UCSD-AML1 (cell line): ENCODE data around the gene LHX4.

ENCODE experiments used
- DNase-seq: peaks from one replicate; lab custom pipeline; 2025; ENCODE audit not compliant: unreplicated experiment; lab: John Stamatoyannopoulos, UW

Gene LHX4

DNA sequence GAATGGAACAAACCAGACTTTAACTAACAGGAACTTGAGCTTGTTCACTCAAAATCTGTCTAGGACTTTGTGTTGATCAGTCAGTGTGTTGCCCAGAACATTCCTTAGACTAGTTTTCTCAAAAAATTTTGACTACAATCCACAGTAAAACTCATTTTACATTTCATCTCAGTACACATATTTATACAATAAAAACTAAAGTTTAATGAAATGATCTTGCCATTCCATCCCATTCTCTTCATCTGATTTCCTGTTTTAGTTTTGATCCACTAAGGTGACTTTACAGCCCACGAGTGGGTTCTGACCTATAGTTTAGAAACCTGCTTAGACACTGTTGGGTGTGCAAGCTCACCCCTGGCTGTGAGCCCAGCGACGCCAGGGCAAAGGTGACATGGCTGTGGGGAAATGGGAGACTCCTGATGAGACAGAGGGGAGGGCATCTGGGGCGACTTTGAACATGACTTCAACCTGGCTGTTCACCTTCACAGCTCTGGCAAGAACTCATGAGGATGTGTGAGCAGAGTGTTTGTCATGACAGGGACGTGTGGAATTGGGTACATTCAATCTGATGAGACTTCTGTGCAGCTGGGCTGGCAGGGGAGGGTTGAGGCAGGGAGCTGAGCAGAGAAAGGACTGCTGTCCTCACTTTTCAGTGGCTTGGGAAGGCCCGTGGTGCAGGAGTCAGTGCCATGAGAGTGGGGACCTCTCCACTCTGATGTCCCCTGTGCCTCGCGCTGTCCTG, 40.6 kb downstream of the LHX4 start:
- no peak for DNase-seq

DNA sequence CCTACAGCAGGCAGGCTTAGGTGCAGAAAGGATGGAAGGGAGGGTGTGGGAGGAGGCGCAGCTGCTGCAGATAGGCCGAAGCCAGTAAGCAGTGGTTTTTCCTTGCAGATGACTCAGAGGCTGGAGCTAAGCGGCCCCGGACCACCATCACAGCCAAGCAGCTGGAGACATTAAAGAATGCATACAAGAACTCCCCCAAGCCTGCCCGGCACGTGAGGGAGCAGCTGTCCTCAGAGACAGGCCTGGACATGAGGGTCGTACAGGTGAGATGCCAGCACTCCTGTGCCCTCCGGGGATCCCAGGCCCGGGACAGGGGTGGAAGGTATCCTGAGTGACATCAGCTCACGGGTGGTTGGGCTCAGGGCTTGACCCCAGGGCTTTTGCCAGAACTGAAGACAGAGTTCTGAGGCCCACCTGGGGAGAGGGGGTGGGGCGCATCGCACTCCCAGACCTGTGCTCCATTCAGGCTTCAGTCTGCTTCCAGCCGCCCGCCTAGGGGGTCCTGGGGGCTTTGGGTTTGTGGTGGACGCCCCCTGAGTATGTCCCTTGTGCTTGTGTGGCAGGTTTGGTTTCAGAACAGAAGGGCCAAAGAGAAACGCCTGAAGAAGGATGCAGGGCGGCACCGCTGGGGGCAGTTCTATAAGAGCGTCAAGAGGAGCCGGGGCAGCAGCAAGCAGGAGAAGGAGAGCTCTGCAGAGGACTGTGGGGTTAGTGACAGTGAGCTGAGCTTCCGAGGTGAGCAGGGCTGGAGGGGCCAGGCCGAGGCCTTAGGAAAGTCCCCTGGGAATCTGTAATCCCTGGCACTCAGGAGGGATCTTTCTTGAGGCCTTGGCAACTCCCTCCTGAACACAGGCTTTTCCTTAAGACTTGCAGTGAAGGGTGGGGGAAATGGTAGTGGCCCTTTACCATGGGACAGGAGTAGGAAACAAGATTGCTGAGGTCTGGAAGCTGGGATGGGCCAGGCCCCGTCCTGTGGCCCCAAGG, 41.5 kb downstream of the LHX4 start:
- no peak for DNase-seq

DNA sequence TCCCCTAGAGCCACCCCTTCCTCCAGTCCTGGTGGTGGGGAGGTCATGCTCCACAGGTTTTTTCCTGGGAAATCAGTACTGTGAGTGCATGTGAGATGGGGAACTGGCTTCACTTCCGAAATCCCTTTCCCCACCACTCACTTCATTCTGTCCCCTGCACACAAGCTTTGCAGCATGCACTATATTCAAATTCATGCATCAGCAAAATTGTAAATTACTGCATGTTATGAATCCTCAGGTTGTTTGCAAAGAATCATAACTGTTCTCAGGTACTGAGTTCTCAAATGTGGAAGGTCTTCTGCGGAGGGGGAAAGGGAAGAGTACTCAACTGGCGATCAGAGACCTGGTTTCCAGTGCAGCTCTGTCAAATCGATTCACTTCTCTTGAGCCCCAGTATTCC, 42.3 kb downstream of the LHX4 start:
- DNase-seq, result no peak

DNA sequence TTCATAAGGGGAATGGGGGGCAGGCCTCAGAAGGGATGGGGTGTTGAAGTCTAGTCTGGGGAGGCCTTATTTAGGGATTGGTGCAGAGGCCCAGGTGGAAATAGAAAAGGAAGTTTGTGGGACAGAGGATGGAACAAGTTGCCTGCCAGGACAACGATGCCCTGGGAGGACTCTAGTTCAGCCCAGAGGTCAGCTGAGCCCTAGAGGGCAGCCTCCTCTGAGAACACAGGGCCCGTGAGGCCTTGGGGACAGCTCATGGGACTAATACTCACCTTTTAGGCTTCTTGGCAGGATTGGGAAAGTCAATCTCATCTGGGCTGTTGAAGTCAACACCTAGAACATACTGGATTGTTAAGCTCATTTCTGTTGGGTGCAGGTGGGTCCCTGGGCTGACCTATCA, 43.0 kb downstream of the LHX4 start:
- DNase-seq, result no peak

DNA sequence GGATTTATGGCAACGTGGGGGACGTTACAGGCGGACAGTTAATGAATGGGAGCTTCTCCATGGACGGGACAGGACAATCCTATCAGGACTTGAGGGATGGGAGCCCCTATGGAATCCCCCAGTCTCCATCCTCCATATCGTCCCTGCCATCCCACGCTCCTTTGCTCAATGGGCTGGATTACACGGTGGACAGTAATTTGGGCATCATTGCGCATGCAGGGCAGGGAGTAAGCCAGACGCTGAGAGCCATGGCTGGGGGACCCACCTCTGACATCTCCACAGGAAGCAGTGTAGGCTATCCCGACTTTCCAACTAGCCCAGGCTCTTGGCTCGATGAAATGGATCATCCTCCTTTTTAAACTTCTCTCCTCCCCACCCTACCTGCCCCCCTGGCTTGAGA, 44.2 kb downstream of the LHX4 start:
- no peak for DNase-seq

DNA sequence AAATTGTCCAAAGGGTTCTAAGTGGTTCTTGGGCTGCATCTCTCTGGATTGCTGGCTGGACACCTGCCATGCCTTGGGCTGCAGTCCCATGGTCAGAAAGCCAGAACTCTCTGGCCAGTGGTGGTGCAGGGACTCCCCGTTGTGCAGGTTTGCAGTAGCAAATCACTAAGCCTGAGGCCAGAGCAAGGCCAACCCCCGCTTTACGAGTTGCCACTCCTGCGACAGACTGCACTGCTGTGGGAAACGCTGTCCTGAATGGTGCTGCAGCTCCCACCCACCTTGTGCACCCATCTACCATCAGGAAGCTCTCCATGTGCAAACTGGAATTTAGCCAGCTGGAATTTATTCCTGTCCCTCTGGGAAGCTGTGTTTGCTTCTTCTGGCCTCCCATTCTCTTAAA, 45.7 kb downstream of the LHX4 start:
- DNase-seq, result no peak

DNA sequence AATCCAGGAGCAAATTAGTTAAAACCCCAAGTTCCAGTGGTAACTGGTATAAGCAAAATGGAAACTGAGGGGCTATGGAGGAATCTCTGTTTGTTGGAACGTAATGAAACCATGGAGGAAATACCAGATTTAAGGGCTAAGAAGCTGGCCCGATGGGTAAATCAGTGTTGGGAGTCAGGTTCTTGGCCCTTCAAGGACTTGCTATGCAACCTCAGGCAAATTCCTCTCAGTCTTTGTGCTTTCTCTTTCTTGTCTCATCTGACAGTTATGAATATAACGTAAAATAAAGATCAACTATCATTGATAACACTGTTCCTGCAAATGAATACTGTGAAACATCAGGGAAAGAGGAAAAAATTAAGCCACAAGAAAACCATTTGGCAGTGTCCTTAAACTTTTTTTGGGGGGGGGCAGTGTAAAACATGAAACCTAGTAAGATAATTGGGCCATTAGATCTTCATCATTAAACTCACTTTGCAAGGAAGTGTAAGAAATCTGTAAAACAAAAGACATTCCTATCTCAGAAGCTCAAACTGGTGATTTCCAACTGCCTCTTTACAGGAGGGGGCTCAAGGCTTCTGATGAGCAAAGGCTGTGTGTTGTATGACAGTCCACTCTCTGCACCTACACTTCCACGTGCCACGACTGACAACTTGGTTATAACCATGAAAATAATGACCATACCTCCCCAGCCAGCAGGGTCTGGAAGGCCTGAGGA, 47.6 kb downstream of the LHX4 start:
- no peak for DNase-seq

DNA sequence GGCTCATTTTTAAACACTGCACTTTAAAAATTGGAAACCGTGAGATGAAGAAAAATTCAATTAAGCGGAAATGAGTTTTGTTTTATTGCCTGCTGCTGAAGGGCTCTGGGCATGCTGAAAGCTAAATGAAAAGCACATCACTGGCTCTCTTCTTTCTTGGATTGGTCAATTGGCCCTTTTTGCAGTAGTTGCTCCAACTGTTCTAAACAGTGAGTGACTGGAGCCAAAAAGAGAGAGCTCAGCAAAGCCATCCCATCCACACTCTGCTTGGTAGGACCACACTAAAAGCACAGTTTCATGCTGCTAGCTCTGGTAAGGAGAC, 48.1 kb downstream of the LHX4 start:
- DNase-seq, result no peak

DNA sequence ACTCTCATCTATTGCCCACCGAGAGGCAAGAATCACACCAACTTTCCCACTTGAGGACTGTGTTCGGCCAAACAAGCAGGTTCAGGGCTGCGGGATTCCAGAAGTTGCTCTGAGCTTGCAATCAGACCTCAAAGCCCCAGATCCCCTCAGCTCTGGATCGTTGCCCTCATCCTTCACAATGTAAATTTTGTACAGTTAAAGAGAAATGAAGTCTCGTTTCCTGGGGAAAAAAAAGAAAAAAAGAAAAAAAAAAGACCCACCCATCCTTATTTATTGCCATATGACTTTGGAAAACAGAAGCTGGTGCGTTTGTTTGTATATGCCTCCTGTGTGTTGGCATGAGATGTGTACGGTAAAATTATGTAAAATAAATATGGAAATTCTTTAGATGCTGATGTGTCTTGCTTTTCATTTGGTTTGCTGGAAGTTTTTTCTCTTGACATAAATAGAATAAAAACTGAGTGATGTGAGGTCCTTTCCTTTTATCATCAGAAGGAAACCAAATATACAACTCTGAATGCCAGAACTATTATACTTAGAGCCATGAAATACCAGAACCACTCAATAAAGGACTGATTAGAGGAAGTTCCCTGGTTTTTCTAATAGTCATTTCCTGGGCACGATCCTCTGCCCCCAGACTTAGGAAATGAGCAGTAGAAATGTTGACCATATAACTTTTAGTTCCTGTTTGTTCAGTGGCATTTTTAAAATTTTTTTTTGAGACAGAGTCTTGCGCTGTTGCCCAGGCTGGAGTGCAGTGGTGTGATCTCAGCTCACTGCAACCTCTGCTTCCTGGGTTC, 48.7 kb downstream of the LHX4 start:
- no peak for DNase-seq

DNA sequence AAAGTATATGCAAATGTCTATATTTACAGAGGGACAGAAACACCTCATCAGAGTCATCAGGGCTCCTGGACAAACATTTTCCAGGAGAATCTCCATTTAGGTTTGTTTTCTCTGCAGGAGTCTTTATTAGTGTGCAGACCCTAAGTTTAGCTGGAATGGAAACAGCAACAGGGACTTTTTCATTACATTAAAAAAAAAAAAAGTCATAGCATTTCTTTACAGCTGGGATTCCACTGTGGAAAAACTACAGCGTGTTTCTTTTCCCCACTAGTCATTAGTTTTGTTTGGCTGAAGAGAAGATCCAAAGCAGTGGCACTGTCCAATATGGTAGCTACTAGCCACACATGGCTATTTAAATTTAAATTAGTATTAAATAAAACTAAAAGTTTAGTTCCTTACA, 49.6 kb downstream of the LHX4 start:
- DNase-seq, result no peak

DNA sequence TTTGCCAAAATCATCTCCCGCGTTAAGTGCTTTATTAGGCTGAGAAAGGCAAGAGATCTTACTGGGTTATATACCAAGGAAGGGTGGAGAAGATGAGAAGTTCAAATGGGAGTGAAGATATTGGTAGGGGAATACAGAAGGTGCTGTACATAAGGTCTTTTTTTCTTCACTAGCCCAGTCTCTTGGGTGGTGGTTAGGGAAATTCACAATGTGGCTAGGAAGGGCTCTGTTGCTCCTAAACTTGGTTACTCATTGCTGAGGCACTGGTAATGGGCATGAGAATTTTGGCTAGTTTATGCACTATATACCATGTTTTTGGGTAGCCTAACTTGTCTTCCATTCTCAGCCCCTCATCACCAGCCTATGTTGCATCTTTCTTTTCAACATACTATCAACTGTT, 50.6 kb downstream of the LHX4 start:
- DNase-seq, result no peak

DNA sequence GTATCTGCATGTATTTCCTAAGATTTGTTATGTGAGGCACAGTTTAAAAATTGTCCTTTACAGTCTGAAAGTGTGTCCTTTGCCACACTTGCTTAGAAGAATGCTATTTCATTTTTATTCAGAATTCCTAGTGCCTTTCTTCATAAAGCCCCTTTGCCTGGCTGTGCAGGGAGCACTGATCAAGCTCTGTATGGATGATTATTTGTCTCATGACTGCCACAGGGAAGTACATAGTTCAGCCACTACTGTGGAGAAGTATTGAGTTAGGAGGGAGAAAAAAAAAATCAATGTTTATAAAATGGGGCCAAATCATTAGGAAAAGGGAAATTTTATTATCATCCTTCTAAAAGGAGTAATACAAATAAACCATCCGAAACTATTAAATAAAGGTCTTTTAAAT, 51.4 kb downstream of the LHX4 start:
- no peak for DNase-seq

DNA sequence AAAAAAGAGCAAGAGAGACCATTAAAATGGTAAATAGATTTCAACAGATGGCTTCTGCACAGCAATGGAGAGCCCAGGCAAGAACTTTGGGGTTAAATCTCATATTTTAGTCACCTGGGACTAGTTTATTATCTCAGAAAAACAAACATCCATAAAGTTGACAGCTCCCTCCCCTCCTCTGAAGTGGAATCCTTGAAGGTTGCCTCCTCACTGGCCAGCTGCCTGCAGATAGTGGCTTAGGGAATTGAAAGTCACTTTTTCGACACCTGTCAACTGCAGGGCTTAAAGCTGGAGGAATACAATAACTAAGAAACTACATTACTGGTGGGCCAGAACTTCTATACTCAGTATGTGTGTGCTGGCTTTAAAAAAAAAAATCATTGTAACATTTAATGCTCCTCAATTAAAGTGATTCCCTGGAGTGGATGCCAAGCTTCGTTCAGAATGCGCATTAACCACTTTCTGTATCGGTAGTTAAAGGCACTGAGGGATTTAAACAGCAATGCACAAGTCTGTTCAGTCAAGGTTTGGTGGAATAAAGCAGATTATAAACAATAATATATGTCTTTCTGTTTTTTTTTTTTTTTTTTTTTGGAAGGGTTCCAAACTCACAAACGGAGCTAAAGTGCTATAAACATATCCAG, 52.5 kb downstream of the LHX4 start:
- DNase-seq, result no peak

DNA sequence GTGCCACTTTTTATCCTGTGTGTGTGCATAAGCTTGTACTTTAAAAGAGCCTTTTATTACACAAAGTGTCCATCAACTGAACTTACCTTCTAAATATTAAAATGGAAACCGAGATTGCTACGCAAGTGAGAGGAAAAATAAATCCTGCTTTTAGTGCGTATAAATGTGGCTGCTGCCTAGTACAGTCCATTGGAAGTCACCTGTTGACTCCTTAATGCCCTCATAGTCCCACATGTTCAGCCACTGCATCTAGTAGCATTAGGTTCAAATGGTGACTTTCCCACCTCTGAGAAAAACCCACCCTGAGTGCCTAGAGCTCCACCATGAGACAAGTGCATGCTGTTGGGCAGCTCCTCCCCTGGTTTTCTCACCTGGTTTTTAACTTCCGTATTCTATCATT, 53.0 kb downstream of the LHX4 start:
- DNase-seq, result no peak

DNA sequence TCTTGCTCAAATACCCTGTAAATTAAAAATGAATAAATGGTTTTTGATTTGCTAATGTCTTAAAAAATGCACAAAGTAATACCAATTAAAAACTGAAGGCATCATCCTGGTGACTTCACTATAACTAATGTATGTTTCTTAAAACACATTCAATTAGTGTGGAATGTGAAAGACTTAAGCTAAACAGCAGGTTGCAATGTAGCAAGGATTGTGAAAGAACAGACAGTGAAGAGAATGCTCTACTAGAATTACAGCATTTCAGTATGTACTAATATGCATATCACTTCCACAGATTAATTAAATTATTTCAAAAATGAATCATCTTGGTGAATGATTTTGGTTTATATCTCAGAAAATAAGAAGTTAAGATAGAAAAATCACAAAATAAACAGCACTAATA, 56.4 kb downstream of the LHX4 start:
- DNase-seq, result no peak

DNA sequence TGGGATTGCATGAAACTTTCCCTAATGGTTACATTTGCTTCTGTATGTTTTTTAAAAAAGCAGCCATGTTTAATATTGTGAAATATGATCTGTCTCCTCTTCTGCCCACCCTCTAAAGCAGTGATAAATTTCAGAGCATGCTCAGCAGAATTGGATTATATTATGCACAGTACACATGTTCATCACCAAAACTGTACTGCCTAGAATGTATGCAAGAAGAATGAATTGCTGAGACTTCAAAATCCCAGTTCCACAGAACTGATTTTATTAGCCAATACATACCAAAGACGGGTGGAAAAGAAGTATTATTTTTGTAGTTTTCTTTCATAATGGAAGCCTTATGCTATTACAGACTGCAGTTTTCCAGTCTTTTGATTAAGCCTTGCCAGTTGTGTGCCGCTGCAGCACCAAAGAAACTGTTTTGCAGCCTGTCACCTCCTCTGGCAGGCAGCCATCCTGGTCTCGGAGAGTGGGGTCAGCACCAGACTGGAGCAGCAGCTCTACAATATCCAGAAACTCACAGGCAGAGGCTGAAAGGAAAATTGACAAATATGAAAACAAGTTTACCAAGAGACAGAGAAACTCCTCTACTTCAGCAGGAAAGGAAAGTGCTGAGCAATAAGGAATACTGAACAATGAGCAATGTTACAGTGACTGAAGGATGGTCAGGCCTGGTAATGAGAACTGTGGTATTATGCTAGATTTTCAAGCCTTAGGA, 58.1 kb downstream of the LHX4 start:
- no peak for DNase-seq

DNA sequence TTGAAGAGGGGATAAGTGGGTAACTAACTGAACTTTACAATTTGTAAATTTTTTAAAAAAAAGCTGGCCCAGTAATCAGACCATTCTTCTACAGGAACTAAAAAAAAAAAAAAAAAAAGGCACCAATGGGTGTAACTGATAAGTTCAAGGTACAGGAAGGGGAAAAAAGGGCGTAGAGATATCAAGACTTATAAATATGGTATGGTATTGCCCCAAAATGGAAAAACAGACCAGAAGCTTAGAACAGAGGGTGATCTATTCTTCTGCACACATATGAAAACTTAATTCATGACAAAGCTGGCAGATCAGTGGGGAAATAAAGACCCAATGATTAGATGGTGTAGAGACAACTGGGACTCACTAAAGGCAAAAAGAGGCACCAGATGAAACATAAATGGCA, 58.9 kb downstream of the LHX4 start:
- no peak for DNase-seq

DNA sequence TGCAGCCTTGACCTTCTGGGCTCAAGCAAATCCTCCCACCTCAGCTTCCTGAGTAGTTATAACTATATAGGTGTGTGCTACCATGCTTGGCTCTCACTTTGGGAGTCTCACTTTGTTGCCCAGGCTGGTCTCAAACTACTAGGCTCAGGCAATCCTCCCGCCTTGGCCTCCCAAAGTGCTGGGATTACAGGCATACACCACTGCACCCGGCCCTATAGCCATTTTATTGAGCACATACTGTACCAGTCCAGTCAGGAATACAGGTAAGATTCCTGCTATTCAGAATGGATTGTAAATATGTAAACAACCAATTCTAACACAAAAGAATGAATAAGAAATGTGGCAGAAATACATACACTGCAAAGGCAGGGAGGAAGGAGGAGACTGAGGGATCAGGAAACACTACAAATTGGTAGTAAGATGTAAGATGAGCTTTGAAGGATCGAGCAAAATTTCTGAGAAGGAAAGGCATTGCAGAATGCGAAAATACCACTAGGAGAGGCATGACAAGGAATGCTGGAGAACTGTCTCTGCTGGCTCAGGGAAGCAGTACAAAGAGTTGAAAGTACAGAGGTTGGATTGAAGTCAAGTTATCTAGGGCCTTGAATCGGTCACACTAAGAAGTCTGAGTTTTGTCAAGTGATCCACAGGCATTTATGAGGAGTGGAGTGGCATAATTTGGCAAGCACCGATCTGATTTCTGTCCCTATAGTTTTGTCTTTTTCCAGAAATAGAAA, 60.4 kb downstream of the LHX4 start:
- DNase-seq, result no peak

DNA sequence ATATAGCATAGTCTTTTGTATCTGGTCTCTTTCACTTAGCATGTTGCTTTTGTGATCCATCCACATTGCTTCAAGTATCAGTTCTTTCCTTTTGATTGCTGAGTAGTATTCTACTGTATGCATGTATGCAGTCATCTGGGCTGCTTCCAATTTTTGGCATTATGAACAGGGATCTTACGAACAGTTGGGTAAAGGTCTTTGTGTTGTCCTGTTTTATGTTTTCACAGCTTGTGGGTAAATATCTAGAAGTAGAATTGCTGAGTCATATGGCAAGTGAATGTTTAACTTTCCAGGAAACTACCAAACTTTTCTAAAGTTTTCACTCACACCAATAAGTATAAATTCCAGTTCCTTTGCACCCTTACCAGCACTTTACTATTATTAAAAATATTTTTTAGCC, 60.9 kb downstream of the LHX4 start:
- DNase-seq, result no peak
